NK-92 (cell line): ENCODE data around the gene TMEM18.

Experiments used
- DNase-seq: peaks from one replicate; lab custom pipeline; 2025; ENCODE audit not compliant: unreplicated experiment; lab: John Stamatoyannopoulos, UW

The TMEM18 gene

GRCh38 chr2:673615-674320 lies 3.4 kb downstream of the TMEM18 start:
- no peak for DNase-seq

DNA sequence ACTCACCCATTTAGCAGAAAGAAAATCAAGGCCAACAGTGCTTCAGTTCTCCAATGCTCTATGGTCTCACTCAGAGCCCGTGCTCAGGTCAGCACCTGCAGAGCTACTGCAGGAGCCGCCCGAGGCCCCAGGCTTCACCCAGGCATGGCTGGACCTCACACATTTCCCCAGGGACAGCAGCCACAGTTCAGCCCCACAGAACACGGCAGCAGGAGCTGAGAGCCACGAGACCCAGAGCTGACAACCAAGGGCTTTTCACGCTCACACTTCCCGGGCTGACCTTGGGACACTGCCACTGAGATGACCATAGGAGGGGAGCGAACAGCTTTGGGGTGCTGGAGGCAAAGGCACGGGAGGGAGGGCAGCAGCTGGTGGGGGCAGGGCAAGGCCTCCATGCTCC lies 4.2 kb downstream of the TMEM18 start:
- no peak for DNase-seq

- no peak for DNase-seq
Observed at GRCh38 chr2:672606-672905, 4.7 kb downstream of the TMEM18 start.

GRCh38 chr2:671787-672605 lies 5.2 kb downstream of the TMEM18 start:
- no peak for DNase-seq

DNA sequence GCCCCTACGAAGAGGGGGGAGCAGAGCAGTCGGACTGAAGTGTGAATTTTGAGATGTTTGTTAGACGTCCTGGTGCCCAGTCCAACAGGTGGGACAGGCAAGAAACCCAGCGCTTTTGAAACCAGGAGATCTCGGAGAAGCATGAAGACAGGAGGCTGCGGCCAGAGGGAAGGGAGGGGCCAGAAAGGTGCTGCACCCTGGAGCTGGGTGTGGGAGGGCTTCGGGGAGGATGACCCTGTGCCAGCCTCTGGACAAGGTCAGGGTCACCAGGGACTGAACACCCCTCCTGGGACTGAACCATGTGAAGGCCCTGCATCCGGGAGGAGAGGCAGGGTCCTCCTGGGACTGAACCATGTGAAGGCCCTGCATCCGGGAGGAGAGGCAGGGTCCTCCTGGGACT lies 6.1 kb downstream of the TMEM18 start:
- no peak for DNase-seq

DNA sequence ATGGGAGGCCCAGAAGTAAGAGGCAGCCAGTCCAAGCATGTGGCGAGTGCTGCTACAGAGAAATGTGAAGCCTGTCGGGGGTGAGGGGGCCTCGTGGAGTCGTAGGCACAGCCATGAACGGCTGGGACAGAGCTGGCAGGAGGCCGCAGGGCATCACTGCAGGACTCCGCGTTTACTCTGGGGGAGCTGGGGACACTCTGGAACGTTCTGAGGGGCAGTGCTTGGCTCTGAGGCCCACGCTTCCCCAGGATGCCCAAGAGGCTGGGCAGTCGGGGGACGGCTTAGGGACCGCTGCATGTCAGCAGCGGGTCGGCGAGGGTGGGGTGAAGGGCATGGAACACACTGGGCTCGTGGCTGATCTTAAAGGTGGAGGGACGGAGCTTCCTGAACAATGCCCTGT lies 6.6 kb downstream of the TMEM18 start:
- DNase-seq: no peak

DNA sequence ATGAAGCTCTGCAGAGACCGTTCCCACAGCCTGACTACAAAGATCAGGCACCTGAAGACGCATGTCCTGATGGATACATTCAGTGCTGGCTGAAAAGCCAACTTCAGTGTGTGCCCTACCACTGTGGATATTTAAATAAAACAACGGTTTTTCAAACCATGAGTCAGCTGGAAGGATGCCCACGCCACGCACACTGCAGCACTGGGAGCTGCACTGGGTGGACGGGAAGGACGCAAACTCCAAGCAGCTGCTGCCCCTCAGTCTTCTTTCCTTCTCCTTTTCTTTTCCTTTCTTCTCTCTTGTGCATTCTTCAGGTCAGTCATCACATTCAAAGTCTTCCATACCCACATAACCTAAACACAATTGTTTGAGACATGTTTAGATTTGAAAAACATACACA lies 7.9 kb downstream of the TMEM18 start:
- DNase-seq: no peak

DNA sequence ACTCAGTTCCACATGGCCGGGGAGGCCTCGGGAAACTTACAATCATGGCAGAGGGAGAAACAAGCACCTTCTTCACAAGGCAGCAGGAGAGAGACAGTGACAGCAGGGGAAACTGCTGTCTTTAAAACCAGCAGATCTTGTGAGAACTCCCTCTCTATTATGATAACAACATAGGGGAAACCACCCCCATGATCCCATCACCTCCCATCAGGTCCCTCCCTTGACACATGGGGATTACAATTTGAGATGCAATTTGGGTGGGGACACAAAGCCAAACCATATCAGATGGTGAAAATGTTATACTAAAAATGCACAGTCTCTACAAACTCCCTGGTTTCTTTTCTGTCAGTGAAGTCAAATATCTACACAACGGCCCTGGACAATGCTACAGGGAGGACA lies 9.2 kb downstream of the TMEM18 start:
- no peak for DNase-seq

DNA sequence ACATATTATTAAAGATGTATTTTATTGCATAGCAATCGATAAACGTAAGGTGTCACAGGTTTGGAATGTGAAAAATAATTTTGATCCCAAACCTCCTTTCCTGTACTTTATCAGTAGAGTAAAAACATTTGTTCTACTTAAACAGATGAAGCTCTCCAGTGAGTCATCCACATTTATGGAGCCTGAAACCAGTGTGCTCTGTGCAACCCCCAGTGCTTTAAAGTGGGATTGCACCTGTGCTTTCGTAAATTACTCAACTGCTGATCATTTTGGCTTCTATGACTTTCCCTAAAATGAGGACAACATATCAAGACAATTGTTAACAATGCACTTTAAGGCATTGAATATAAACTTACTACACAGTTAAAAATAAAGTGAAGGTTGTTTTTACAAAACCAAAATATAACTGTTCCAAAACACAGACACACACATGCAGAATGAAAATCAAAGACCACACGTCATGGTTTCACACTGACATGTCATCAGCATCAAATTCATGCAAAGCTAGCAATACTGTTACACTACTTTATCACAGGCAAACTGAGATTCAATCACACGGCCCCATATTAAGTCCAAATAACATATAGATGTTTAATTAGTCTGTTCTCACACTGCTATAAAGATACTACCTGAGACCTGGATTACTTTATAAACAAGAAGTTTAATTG lies 9.7 kb downstream of the TMEM18 start:
- DNase-seq: no peak

DNA sequence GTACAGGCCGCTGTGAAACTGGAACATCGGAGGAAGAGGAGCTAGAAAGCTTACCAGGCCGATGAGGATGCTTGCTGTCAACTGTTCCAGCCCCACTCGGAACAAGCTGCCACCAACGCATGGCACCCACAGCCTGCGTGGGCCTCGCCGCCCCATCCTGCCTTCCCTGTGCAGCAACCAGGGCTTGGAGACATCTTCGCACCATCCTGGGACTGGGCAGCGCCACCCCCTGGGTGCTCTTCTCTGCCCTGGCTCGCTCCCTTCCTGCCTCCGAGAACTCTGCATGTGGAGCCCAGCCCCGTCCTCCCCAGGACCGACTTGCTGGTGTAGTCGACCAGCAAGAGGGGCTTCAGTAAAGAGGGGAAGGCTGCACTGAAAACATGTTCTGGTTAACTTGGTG lies 10.8 kb downstream of the TMEM18 start:
- no peak for DNase-seq

DNA sequence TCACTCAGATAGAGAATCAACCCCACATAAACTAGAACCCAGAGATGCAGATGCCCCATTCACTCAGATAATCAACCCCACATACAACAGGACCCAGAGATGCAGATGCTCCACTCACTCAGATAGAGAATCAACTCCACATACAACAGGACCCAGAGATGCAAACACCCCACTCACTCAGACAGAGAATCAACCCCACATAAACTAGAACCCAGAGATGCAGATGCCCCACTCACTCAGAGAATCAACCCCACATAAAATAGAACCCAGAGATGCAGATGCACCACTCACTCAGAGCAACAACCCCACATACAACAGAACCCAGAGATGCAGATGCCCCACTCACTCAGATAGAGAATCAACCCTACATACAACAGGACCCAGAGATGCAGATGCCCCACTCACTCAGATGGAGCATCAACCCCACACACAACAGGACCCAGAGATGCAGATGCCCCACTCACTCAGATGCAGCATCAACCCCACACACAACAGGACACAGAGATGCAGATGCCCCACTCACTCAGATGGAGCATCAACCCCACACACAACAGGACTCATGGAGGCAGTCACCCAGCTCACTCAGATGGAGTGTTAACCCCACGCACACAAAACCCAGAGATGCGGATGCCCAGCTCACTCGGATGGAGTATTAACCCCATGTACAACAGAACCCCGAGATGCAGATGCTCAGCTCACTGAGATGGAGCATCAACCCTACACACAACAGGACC lies 11.7 kb downstream of the TMEM18 start:
- no peak for DNase-seq

DNA sequence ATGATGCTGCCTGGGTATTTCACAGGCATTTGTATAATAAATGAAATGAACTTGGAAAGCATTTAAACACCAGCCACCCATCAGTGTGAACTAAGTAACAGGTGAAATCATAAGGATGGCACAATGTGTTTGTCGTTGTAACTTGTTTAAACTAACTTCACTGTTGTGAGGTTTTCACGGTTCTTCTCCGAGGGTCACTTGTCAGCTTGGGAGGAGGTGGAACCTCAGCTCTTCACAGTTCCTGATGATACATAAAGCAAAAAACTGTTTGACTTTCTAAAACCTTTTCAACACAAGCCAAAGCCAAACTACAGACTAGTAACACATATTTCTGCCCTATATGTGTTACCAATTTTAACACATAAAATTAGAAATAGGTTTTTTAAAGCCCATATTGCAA lies 13.1 kb downstream of the TMEM18 start:
- no peak for DNase-seq

DNA sequence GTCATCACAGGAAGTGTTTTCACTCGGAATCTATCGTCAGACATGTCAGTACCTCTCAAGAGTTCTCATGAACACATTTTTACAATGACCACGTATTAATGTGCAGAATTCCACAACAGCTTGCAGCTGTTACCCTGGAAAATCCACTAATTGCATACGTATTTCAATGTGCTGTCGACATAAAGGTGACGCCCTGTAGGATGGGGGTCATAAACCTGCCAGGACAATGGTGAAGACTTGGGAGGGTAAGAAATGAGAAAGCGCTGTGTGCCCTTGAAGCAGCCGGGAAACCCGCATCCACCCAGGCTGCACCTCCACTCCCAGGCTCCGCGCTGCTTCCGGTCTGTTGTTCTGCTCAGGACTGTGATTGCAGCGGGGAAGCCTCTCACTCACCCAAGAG lies 14.0 kb downstream of the TMEM18 start:
- no peak for DNase-seq

DNA sequence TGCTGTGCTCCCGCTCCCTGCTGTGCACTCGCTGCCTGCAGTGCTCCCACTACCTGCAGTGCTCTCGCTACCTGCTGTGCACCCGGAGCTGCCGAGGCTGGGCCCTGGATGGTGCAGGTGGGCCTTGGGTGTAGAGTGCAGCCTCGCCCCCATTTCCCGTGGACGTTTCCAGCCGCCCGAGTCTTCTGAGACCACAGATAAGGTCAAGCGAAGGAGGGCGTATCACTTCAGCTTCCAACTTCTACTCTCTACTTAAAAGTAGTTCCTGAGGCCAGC lies 15.9 kb downstream of the TMEM18 start:
- DNase-seq: no peak

DNA sequence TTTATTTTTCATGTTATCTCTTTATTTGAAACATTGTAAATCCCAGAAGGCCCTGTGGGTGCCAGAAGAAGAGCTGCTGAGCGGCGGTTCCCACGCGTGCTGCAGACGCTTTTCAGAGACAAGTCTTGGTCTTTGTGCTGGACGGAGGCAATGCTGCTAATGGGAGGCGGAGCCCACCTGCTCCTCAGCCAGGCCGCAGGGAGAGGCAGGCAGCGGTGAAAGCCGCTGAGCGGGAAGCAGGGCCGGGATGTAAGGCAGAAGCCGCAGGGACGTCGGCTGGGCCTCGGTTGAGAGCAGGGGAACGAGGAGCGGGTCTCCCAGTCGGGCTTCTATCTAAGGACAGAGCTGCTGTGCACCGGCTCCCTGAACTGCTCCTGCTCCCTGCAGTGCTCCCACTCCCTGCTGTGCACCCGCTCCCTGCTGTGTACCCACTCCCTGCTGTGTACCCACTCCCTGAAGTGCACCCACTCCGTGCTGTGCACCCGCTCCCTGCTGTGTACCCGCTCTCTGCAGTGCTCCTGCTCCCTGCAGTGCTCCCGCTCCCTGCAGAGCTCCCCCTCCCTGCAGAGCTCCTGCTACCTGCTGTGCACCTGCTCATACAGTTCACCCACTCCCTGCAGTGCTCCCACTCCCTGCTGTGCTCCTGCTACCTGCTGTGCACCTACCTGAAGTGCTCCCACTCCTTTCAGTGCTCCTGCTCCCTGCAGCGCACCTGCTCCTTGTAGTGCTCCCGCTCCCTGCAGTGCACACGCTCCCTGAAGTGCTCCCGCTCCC lies 16.4 kb downstream of the TMEM18 start:
- no peak for DNase-seq

DNA sequence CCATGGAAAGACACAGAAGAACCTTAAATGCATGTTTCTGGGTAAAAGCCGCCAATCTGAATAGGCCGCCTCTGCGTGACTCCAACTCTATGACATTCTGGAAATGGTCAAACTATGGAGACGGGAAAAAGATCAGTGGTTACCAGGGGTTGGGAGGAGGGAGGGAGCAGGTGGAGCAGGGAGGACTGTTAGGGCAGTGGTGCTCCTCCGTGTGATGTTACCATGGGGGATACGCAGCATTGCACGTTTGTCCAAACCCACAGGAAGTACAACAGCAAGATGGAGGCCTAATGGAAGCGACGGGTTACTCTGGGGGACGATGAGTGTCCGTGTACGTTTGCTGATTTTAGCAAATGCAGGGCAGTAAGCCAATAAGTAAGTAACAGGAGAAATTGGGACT lies 17.2 kb downstream of the TMEM18 start:
- DNase-seq: no peak

GRCh38 chr2:658426-658825 lies 18.8 kb downstream of the TMEM18 start:
- DNase-seq: no peak

GRCh38 chr2:657766-658165 lies 19.4 kb downstream of the TMEM18 start:
- no peak for DNase-seq

- no peak for DNase-seq
Observed at GRCh38 chr2:656676-657075, 20.5 kb downstream of the TMEM18 start.

DNA sequence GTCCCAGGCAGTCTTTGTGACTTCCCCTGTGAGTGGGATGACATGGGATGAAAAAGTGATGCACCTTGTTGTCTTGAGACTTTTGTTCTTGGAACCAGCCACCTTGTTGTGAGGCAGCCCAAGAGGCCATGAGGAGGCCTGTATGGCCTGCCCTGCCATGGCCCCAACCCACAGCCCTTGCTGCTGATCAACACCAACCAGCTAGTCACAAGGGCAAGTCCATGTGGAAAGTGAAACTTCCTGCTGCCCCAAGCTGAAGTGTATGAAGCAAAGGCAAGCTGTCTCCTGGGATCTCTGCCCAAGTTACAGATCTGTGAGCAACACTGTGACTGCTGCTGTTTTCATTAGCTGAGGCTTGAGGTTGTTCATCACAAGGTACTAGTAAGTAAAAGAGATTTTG lies 21.6 kb downstream of the TMEM18 start:
- DNase-seq: no peak

DNA sequence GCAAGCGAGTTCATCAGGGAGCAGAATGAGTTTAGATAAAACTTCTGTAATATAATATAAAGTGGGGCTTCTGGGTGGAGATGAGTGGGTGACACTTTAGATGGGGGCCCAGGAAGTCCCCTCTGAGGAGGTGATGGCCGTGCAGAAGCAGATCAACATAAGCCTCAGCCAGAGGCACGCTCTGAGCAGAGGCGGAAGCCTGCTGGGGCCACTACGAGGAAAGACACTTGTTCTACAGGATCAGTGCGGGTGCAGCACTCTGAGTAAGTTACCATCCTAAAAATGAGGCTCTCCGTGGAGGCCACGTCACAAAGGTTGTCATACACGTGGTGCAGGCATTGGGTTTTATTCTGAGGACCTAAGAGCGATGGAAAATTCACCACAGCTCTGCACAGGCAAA lies 22.3 kb downstream of the TMEM18 start:
- no peak for DNase-seq
